ENCODE data around the gene CUL1. TPM values are rescaled to one million over a fixed set of nuclear protein-coding genes. Genes with fewer than 3 reads are reported as not detected.

The CUL1 gene
- total RNA-seq, 2 donors from 2014 or later: 66.6 to 68.6 TPM

GRCh38 chr7:148761499-148762278, 63.0 kb downstream of the CUL1 start:
- no peaks in the 10 kb centered on the region for H3K4me1 Mint-ChIP-seq (ENCODE audit: low read depth)
- peaks cover 2 to 13% of the 10 kb centered on the region in 2 donors for H3K36me3 Mint-ChIP-seq (ENCODE audit: insufficient read depth in 2 of 2)
- no peaks in the 10 kb centered on the region for H3K27me3 Mint-ChIP-seq (ENCODE audit: low read depth)
- H3K4me3 Mint-ChIP-seq: no peak overlapping the region
- no peak for DNase-seq
- no peak overlapping the region for H3K27ac Mint-ChIP-seq
- H3K9me3 Mint-ChIP-seq: no peaks in the 10 kb centered on the region
- ATAC-seq (replicated peaks in 1 of 2): no peak

GRCh38 chr7:148763622-148764021, 64.9 kb downstream of the CUL1 start:
- H3K4me3 Mint-ChIP-seq: no peak overlapping the region
- H3K27me3 Mint-ChIP-seq (ENCODE audit: low read depth): no peaks in the 10 kb centered on the region
- no peaks in the 10 kb centered on the region for H3K9me3 Mint-ChIP-seq
- peaks cover 0 to 9% of the 10 kb centered on the region in 2 donors for H3K36me3 Mint-ChIP-seq (ENCODE audit: insufficient read depth in 2 of 2)
- no peaks in the 10 kb centered on the region for H3K4me1 Mint-ChIP-seq (ENCODE audit: low read depth)
- H3K27ac Mint-ChIP-seq: no peak overlapping the region
- DNase-seq (no peak), ATAC-seq (replicated peaks in 1 of 2) (no peak)

DNA sequence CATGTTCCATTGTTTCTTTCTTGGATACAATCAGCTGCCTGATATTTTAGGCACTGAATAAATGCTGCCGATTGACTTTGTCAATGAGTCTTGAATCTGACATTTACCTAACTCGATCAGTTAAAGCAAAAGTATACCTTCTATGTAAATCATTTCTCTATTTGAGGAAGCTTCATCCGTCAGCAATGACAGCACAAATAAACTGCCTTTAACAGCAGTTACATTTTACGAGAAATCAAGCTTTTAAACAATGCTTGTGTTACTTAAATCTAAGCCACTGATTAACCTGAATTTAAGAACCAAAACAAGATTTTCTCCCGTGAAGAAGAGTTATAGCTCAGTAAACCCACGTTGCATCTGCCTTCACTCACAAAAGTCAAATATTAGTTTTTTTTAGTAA, 71.3 kb downstream of the CUL1 start:
- H3K9me3 Mint-ChIP-seq: no peaks in the 10 kb centered on the region
- DNase-seq (no peak), ATAC-seq (replicated peaks in 1 of 2) (no peak)
- peaks cover 4 to 14% of the 10 kb centered on the region in 2 donors for H3K36me3 Mint-ChIP-seq (ENCODE audit: insufficient read depth in 2 of 2)
- peaks cover 27% of the 10 kb centered on the region for H3K4me1 Mint-ChIP-seq (ENCODE audit: low read depth)
- no peak overlapping the region for H3K27ac Mint-ChIP-seq
- H3K4me3 Mint-ChIP-seq: no peak overlapping the region
- no peaks in the 10 kb centered on the region for H3K27me3 Mint-ChIP-seq (ENCODE audit: low read depth)

GRCh38 chr7:148772297-148773089, 73.8 kb downstream of the CUL1 start:
- H3K27me3 Mint-ChIP-seq (ENCODE audit: low read depth): no peaks in the 10 kb centered on the region
- ATAC-seq (replicated peaks in 1 of 2): peak; percentile 70 to 82
- H3K4me1 Mint-ChIP-seq (ENCODE audit: low read depth): peaks cover 30% of the 10 kb centered on the region
- H3K4me3 Mint-ChIP-seq: peak overlapping the region; percentile 37 to 63
- H3K36me3 Mint-ChIP-seq (ENCODE audit: insufficient read depth in 2 of 2): peaks cover 4 to 21% of the 10 kb centered on the region in 2 donors
- DNase-seq: peak; percentile 12 to 24
- peak overlapping the region; percentile 80 for H3K27ac Mint-ChIP-seq
- no peaks in the 10 kb centered on the region for H3K9me3 Mint-ChIP-seq

GRCh38 chr7:148773334-148773733, 74.6 kb downstream of the CUL1 start:
- peak; percentile 73 to 94 for ATAC-seq (replicated peaks in 1 of 2)
- H3K27me3 Mint-ChIP-seq (ENCODE audit: low read depth): no peaks in the 10 kb centered on the region
- H3K4me1 Mint-ChIP-seq (ENCODE audit: low read depth): peaks cover 30% of the 10 kb centered on the region
- DNase-seq: peak; percentile 17 to 24
- H3K36me3 Mint-ChIP-seq (ENCODE audit: insufficient read depth in 2 of 2): peaks cover 4 to 18% of the 10 kb centered on the region in 2 donors
- no peaks in the 10 kb centered on the region for H3K9me3 Mint-ChIP-seq
- peak overlapping the region; percentile 37 to 63 for H3K4me3 Mint-ChIP-seq
- H3K27ac Mint-ChIP-seq: peak overlapping the region; percentile 80

DNA sequence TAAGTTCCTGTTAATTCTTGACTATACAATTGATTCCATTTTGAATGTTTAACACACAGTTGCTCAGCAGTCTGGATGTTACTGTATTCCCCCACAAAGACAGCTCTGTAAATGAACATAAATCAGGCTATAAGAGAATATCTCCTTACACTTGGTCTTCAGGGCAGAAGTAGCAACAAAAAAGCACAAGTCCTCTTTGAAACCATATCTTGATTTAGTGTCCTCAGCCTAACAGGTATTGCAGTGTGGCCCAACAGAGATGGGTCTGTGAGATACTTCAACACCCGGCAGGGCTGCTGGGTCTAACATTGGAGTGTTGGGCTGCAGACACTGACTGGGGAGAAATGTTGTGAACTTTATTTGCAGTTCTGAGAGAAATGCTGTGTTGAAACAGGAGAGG, 75.8 kb downstream of the CUL1 start:
- DNase-seq (no peak), ATAC-seq (replicated peaks in 1 of 2) (no peak)
- peaks cover 2 to 17% of the 10 kb centered on the region in 2 donors for H3K36me3 Mint-ChIP-seq (ENCODE audit: insufficient read depth in 2 of 2)
- peak overlapping the region; percentile 13 for H3K27ac Mint-ChIP-seq
- peaks cover 30% of the 10 kb centered on the region for H3K4me1 Mint-ChIP-seq (ENCODE audit: low read depth)
- no peaks in the 10 kb centered on the region for H3K9me3 Mint-ChIP-seq
- H3K27me3 Mint-ChIP-seq (ENCODE audit: low read depth): no peaks in the 10 kb centered on the region
- H3K4me3 Mint-ChIP-seq: no peak overlapping the region

- Mint-ChIP-seq H3K4me1 (ENCODE audit: low read depth) (no peaks in the 10 kb centered on the region), H3K9me3 (no peaks in the 10 kb centered on the region), H3K27me3 (ENCODE audit: low read depth) (no peaks in the 10 kb centered on the region), H3K4me3 (no peak overlapping the region), H3K36me3 (ENCODE audit: insufficient read depth in 2 of 2) (peaks cover 0 to 15% of the 10 kb centered on the region in 2 donors), H3K27ac (no peak overlapping the region)
- no peak for DNase-seq
- ATAC-seq (replicated peaks in 1 of 2): no peak
Measured at GRCh38 chr7:148782757-148783456, 84.2 kb downstream of the CUL1 start.

DNA sequence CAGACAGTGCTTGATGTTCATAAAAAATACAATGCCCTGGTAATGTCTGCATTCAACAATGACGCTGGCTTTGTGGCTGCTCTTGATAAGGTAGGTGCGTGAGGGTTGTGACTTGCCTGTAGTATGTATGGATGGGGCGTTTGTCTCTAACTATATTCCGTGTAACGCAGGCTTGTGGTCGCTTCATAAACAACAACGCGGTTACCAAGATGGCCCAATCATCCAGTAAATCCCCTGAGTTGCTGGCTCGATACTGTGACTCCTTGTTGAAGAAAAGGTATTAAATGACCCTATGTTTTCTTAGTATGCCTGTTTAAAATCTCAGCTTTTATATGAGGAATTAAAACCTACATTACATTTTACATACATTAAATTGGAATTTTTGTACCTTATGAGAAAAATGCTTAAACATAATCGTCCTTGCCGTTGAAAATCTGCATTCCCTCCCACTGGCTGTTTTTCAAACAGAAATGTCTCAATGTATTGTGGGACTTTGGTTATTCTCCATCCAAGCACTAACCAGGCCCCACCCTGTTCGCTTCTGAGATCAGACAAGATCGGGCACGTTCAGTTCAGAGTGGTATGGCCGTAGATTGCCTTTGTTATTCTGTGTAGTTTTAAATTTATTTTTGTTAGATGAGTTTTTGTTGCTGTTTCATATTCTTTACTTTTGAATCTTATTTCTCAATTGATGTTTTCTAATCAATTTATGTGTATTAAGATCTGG, 85.3 kb downstream of the CUL1 start:
- Mint-ChIP-seq H3K27ac (no peak overlapping the region), H3K4me1 (ENCODE audit: low read depth) (no peaks in the 10 kb centered on the region), H3K4me3 (no peak overlapping the region), H3K27me3 (ENCODE audit: low read depth) (no peaks in the 10 kb centered on the region), H3K36me3 (ENCODE audit: insufficient read depth in 2 of 2) (peaks cover 0 to 24% of the 10 kb centered on the region in 2 donors), H3K9me3 (no peaks in the 10 kb centered on the region)
- no peak for ATAC-seq (replicated peaks in 1 of 2)
- DNase-seq: no peak

DNA sequence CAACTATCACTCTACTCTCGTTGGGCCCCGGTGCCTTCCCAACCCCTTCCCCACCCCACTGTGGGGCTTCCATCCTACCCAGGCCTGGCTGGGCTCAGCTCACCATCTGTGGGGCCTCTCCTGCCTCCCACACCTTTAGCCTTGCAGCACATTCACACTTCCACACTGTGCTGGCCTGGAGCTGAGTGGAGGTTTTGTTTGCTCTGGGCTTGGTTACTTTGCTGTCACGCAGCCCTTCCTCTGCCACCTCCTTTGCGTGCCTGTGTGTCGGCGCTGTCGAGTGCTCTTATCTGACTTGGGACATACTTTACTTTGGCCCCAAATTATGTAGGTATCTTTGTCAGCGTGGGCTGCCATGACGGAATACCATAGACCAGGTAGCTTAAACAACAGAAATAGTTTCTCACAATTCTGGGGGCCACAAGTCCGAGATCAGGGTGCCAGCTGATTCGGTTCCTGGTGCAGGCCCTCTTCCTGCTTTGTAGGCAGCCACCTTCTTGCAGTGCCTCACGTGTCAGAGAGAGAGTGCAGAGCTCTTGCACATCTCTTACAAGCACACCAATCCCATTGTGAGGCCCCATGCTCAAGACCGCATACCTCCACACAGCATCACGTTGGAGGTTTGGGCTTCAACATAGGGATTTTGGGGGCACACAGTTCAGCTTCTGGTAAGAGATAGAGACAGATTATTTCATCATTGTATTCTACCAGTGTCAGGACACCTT, 89.0 kb downstream of the CUL1 start:
- DNase-seq (no peak), ATAC-seq (replicated peaks in 1 of 2) (peak in 1 of 2 donors; percentile 36)
- Mint-ChIP-seq H3K27ac (no peak overlapping the region), H3K4me3 (no peak overlapping the region), H3K9me3 (no peaks in the 10 kb centered on the region), H3K4me1 (ENCODE audit: low read depth) (no peaks in the 10 kb centered on the region), H3K27me3 (ENCODE audit: low read depth) (no peaks in the 10 kb centered on the region), H3K36me3 (ENCODE audit: insufficient read depth in 2 of 2) (peaks cover 2 to 35% of the 10 kb centered on the region in 2 donors)

- H3K4me3 Mint-ChIP-seq: no peak overlapping the region
- DNase-seq (no peak), ATAC-seq (replicated peaks in 1 of 2) (no peak)
- peaks cover 6 to 45% of the 10 kb centered on the region in 2 donors for H3K36me3 Mint-ChIP-seq (ENCODE audit: insufficient read depth in 2 of 2)
- no peaks in the 10 kb centered on the region for H3K27me3 Mint-ChIP-seq (ENCODE audit: low read depth)
- H3K9me3 Mint-ChIP-seq: no peaks in the 10 kb centered on the region
- no peak overlapping the region for H3K27ac Mint-ChIP-seq
- no peaks in the 10 kb centered on the region for H3K4me1 Mint-ChIP-seq (ENCODE audit: low read depth)
Measured at GRCh38 chr7:148789220-148789619, 90.5 kb downstream of the CUL1 start.

DNA sequence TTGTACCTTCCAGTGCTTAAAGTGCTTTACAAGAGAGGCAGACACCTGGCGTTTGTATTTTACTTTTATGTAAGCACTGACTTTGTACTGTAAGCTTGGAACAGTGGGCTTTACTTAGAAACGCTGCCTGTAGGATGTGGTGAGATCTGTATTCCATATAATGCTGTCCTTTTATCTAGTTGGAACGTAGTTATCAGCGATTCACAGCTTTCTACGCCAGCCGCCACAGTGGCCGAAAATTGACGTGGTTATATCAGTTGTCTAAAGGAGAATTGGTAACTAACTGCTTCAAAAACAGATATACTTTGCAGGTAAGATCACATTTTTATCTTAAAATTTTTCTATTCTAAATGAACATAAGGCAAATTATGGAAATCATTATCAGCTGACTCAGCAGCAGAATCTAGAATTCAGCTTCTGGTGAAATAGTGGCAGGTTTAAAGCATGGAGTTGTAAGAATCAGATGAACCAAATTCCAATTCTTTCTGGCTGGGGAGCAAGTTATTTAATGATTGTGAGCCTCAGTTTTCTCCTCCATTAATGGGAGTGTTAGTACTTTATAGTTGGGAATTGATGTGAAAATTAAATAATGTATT, 91.5 kb downstream of the CUL1 start:
- Mint-ChIP-seq H3K27ac (no peak overlapping the region), H3K27me3 (ENCODE audit: low read depth) (no peaks in the 10 kb centered on the region), H3K36me3 (ENCODE audit: insufficient read depth in 2 of 2) (peaks cover 8 to 54% of the 10 kb centered on the region in 2 donors), H3K9me3 (no peaks in the 10 kb centered on the region), H3K4me3 (no peak overlapping the region), H3K4me1 (ENCODE audit: low read depth) (no peaks in the 10 kb centered on the region)
- ATAC-seq (replicated peaks in 1 of 2) (no peak), DNase-seq (no peak)

GRCh38 chr7:148790850-148791249, 92.1 kb downstream of the CUL1 start:
- Mint-ChIP-seq H3K9me3 (no peaks in the 10 kb centered on the region), H3K27me3 (ENCODE audit: low read depth) (no peaks in the 10 kb centered on the region), H3K4me1 (ENCODE audit: low read depth) (no peaks in the 10 kb centered on the region), H3K36me3 (ENCODE audit: insufficient read depth in 2 of 2) (peaks cover 10 to 54% of the 10 kb centered on the region in 2 donors), H3K27ac (no peak overlapping the region), H3K4me3 (no peak overlapping the region)
- DNase-seq (no peak), ATAC-seq (replicated peaks in 1 of 2) (no peak)
